ENCODE results near the gene NTPCR.

The NTPCR gene

DNA sequence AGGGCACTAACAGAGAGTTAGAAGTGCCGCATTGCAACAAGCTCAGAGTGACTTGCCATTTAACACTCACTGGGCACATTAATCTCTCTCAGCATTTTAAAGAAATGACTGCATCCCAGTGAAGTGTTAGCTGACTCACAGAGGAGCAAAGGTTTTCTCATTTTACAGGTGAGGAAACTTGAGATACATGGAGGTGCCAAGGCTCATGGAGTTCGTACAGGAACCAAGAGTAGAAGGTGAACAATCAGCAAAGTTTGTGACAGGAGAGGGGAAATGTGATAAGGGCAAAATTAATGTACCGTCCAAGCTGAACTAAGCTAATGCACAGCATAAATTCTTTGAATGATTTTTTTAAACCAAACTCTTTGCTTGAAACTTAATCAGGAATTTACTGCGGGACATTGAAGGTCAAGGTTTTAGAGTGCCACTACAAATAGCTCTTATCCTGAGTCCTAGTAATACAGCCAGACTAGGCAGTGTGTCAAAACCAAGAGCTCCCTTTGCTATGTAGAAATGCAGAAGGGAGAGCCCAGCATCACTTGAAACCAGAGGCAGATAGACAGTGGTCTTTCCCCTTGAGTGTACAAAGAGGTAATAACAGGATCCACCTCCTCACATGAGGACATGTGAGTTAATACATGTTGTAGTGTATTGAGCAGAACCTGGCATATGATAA lies 22.4 kb upstream of the NTPCR start:
- DNase-seq: no peak

DNA sequence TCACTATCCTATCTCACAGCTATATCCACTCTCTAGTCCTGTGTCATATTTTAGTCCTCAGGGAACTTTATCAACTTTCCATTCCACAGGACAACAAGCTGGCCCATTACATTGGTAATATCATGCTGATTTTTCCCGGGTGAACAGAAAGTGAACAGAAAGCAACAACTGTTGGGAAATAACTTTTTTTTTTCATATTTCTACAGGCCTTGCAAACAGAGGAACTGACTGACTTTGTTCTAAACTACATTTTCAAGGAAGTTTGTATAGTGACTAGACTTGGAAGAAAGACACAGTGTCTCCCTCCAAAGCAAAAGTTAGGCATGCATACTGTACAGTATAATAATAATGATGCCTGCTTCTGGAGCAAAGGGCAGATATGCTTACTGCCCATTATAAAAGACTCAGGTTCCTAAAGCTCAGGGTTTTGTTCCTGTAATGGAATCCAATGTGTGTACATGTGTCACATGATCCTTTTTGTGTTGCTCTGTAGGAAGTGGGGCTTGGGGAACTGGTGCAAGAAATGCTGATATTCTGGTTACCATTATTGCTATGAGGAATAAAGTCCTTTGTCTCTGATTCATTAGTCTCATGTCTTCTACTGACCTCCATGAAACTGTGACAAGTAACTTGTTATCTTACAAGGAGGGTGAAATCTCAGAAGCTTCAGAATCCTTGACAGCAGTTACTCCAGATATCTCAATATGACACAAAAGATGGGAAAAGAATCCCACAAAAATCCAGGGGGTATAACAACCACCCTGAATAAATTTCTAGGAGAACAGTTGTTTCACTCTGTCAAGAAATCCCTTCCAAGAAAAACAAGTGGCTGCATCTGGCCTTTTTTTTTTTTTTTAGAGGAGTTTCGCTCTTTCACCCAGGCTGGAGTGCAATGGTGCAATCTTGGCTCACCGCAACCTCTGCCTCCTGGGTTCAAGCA lies 17.7 kb upstream of the NTPCR start:
- no peak for DNase-seq

DNA sequence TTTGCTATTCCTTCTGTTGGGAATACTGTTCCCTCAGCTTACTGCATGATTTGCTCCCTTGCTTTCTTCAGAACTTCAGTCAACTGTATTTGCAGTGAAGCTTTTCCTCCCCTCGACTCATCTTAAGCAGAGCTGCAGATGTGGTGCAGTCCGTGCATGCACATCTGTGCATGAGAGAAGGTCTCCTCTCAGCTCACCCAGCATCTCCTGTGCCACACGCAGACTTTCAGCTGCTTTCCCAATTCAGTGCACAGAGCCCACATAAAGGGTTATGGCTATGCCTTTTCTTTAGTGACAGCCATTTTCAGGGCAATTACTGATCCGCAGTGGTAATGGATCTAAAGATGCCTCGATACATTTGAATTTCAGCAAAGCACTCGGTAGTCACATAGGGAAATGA lies 13.5 kb upstream of the NTPCR start:
- no peak for DNase-seq

DNA sequence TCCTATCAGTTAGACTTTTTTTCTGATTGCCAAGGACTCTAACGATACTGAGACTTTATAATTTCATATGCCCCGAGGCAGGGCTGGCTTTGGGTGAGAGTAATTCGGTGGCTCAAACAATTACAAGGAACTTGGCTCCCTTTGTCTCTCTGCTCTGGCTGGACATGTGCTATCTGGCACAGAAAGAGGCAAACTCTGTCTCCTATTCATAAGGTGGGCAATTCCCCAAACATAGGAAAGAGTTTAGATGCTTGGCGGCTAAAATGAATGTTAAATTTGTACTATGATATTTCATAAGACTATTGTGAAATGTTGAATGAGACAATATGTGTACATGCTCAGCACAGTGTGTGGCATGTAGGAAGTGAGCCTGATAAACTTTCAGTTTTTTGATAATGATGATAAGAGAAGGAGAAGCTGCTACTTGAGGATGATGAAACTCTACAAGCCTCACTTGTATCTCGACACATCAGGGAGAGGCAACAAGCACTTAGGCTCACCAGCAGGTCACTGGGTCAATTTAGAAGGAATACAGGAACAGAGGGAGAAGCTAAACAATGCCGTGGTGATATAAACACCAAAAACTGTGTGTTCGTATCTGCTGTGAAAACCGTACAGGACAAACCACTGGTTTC lies 12.6 kb upstream of the NTPCR start:
- DNase-seq: no peak

DNA sequence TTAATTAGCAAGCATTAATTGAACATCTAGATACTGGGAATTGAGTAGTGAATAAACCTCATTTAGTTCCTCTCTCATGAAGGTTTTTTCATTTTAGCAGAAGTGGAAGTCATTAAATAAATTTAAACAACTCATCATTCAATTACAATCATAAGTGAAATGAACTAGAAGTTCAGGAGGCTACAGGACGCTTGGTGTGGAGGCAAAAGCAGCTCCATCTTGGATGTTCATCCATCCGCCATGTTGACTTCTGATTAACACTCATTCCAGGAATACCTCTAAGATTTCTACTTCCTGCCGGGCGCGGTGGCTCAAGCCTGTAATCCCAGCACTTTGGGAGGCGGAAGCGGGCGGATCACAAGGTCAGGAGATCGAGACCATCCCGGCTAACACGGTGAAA lies 11.5 kb upstream of the NTPCR start:
- DNase-seq: no peak

GRCh38 chr1:232939748-232940147 lies 10.7 kb upstream of the NTPCR start:
- no peak for DNase-seq

- no peak for DNase-seq
Measured at GRCh38 chr1:232940262-232940661, 10.1 kb upstream of the NTPCR start.

- DNase-seq: no peak
Measured at GRCh38 chr1:232942413-232943294, 7.8 kb upstream of the NTPCR start.

- DNase-seq: no peak
Measured at GRCh38 chr1:232943679-232944252, 6.6 kb upstream of the NTPCR start.

GRCh38 chr1:232944347-232944746 lies 6.1 kb upstream of the NTPCR start:
- DNase-seq: no peak

GRCh38 chr1:232949636-232950196 lies 695 bp upstream of the NTPCR start:
- DNase-seq: no peak

- no peak for DNase-seq
Measured at GRCh38 chr1:232951180-232951579, 769 bp downstream of the NTPCR start.

DNA sequence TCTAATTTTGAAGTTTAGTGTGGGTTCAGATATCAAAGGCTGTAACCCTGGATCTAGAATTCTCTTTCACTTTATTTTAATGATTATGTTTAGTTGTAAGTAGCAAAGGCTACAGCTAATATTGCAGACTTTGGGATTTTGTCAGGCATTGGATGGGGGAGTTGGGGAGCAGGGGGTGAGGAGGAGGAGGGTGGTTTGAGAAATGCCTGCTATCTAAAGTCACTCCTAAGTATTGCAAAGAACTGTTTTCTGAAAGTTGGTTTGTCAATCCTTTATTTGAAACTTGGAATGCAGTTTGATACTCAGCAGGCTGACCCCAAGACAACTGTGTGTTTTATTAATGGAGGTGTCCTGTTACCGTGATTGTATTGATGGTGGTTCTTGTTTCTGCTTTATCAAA lies 1.2 kb downstream of the NTPCR start:
- DNase-seq: no peak

DNA sequence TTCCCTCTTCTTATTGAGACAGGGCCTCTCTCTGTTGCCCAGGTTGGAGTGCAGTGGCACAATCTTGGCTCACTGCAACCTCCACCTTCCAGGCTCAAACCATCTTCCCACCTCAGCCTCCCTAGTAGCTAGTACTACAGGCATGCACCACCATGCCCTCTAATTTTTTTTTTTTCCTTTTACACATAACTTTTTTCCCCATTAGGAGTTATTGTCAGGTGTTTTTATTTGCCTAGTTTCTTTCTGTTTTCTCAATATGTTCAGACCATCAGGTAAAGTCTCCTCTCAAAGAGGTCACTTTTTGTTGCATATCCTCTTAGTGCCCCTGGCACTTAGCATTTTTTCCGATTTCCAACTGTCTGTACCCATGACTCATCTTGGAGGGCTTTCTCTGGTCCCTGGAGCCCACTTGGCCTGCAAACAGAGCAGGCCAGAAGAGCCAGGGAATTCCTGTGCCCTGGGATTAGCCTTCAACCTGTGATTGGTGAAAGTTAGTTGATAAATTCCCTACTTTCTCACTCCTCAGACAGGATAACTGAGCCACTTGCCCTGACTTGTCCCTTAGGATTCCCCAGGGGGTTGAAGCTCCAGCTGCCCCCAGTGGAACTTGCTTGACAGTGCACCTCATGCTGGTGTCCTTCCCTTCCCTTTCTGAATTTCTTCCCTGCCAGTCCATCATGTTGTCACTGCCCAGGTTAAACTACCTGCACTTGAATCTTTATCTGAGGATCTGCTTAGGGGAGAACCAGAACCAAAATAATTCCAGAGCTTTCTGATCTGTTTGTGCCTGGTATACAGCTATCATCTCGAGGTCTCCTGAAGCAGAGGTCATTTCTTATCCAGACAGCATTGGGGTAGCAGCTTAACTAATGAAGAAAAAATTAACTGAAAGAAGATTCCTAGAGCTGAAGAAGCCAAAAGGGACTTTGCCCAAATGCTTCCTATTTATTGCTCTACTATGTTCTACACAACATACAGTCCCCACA lies 2.4 kb downstream of the NTPCR start:
- DNase-seq: peak; percentile 20

GRCh38 chr1:232954594-232955365 lies 4.4 kb downstream of the NTPCR start:
- no peak for DNase-seq

DNA sequence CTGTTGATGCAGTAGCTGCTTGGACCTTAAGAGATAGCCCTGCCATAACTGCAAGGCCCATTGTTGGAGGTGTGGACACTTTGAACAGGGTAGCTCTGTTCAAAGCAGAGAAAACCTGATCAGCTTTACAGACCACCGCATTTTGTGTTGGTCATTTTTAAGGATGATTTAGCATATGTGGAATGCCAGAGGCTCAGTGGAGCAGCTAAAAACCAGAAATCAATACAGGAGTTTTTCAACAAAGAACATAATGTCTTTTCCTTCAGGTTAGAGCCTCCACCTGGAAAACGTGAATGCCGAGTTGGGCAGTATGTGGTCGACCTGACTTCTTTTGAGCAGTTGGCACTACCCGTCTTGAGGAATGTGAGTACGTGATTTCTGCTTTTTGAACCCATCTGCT lies 5.7 kb downstream of the NTPCR start:
- DNase-seq: no peak

DNA sequence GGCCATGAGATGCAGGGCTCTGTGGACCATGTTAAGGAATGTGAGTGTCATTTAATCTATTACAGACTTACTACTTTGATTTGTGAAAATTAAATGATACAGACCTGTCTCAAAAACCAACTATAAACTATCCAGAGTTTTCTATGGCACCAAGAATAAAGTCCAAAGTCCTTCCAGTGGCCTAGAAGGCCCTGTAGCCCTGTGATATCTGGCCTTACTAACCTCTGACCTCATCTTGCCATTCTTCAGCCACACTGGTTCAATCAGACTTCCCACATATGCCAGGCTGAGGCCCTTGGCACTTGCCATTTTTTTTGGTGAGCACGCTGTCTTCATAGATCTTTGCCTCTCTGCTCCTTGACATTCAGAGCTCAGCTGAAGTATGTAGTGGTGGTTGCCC lies 7.7 kb downstream of the NTPCR start:
- DNase-seq: no peak

DNA sequence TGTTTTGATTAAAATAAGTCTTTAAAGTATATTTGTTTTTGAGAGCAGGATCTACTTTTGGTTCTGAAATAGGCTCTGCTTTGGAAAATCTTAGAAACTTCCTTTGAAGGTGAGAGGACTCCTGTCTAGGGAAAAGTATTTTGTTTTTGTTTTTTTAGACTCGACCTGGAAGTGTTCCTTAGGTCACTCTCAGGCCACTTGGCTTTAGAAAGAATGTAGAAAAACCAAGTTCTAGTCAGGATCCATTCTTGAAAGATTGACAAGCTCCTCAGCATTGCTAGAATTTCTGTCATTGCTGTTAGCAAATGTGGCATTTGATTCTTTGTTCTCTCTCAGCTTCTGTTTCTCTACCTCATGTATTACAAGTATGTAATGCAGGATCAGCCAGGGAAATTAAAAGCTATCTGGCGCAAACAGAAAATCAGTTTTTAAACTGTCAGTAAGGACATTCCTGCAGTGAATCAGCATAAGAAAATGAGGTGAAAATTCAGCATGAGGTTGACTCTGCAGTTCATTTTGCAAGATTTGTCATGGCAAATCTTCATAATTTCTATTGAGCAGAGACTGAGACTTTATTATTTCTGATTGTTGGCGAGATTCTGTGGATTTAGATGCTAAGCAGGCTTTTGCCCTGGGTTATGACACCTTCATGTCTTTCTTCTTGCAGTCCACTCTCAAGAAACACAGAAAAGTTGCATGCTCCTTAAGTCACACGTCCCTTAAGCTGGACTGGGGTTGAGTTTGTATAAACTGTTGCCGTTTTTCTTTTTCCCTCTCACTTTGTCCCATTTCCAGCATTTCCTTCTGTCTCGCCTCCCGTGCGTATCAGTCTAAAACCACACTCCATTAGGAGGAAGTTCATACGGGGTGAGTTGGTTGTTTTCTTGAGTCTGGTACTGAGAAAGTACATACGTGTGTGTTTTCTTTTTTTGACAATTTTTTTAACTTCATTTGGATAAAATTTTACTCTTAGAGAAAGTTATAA lies 12.6 kb downstream of the NTPCR start:
- no peak for DNase-seq

GRCh38 chr1:232964601-232965000 lies 14.2 kb downstream of the NTPCR start:
- DNase-seq: no peak

All from activated CD8-positive, alpha-beta memory T cell treated with anti-CD3 and anti-CD28 coated beads, Interleukin-2, amount 50 U/mL, for 4 hours (primary cell).